K562 (cell line): ENCODE results near the gene AREL1. TPM values are rescaled to one million over a fixed set of nuclear protein-coding genes. Genes with fewer than 3 reads are reported as not detected.

ENCODE experiments used
- BCOR ChIP-seq: fragments of 450-650 bp; IDR thresholded peaks from 2 replicates; pipeline ENCODE4 v1.6.1; 2016
- CBX1 ChIP-seq: sonication (generic); IDR thresholded peaks from 2 replicates; pipeline ENCODE4 v1.6.1; 2016; ENCODE audit warnings: antibody characterized with exemption, low read depth, mild to moderate bottlenecking
- CCAR2 ChIP-seq: fragments of 200-400 bp; formaldehyde crosslinking; IDR thresholded peaks from 2 replicates; pipeline ENCODE4 v1.6.1; 2017; ENCODE audit warnings: mild to moderate bottlenecking, low read depth, low read length
- ETV1 ChIP-seq: fragments of 450-650 bp; conservative IDR thresholded peaks from 2 replicates; pipeline ENCODE4 v1.6.1; 2016; ENCODE audit warnings: missing genetic modification characterization, control low read depth, low read depth, missing compliant biosample characterization
- ID3 ChIP-seq, 2 experiments: fragments of 250-450 bp in 1 of 2; fragments of 450-650 bp in 1 of 2; sonication (Bioruptor Pico) in 1 of 2; IDR thresholded peaks; 2 replicates each; pipeline versions ENCODE4 v1.6.1 to v1.8.0; 2016 to 2021; ENCODE audit warnings: mild to moderate bottlenecking in 2 of 2, moderate library complexity in 2 of 2, missing compliant biosample characterization in 1 of 2, missing genetic modification characterization in 1 of 2
- MEIS2 ChIP-seq: fragments of 450-650 bp; IDR thresholded peaks from 2 replicates; pipeline ENCODE4 v1.6.1; 2014; ENCODE audit warnings: mild to moderate bottlenecking; ENCODE audit not compliant: partially characterized antibody
- NCOR1 ChIP-seq: fragments of 450-650 bp; IDR thresholded peaks from 2 replicates; pipeline ENCODE4 v1.6.1; 2016; ENCODE audit warnings: mild to moderate bottlenecking, moderate library complexity
- NELFE ChIP-seq: IDR thresholded peaks from 2 replicates; pipeline ENCODE4 v1.6.1; 2011; ENCODE audit warnings: mild to moderate bottlenecking; ENCODE audit not compliant: insufficient read depth, insufficient read length
- RBM17 ChIP-seq: fragments of 200-400 bp; formaldehyde crosslinking; IDR thresholded peaks from 2 replicates; pipeline ENCODE4 v1.6.1; 2017; ENCODE audit warnings: low read depth, mild to moderate bottlenecking, low read length, borderline replicate concordance
- RREB1 ChIP-seq: fragments of 250-450 bp; sonication (Bioruptor Pico); IDR thresholded peaks from 2 replicates; pipeline ENCODE4 v1.4.0; 2020
- SAFB2 ChIP-seq: fragments of 200-400 bp; formaldehyde crosslinking; IDR thresholded peaks from 2 replicates; pipeline ENCODE4 v1.6.1; 2018; ENCODE audit warnings: borderline replicate concordance, low read length, low read depth, moderate library complexity; ENCODE audit not compliant: severe bottlenecking
- SOX6 ChIP-seq: fragments of 450-650 bp; IDR thresholded peaks from 2 replicates; pipeline ENCODE4 v1.6.1; 2014; ENCODE audit warnings: mild to moderate bottlenecking
- TEAD4 ChIP-seq, 2 experiments: sonication (generic) in 1 of 2; formaldehyde crosslinking in 1 of 2; IDR thresholded peaks; 2 replicates each; pipeline versions ENCODE4 v1.6.1 to v1.8.0; 2012 to 2022; ENCODE audit warnings: borderline replicate concordance in 1 of 2, inconsistent platforms in 1 of 2, low read length in 1 of 2, mild to moderate bottlenecking in 1 of 2, missing genetic modification reagents in 1 of 2
- USF2 ChIP-seq: sonication (generic); formaldehyde crosslinking; IDR thresholded peaks from 2 replicates; pipeline ENCODE4 v1.5.0; 2020; ENCODE audit warnings: missing genetic modification reagents
- ZBTB2 ChIP-seq: fragments of 450-650 bp; IDR thresholded peaks from 2 replicates; pipeline ENCODE4 v1.6.1; 2016; ENCODE audit warnings: antibody characterized with exemption
- ZNF197 ChIP-seq: fragments of 200-800 bp; sonication (Bioruptor generic); IDR thresholded peaks from 2 replicates; pipeline ENCODE4 v1.6.1; 2016; ENCODE audit warnings: low read depth, missing genetic modification characterization, missing compliant biosample characterization
- ZNF280B ChIP-seq: fragments of 250-450 bp; sonication (Bioruptor Pico); IDR thresholded peaks from 2 replicates; pipeline ENCODE4 v1.5.1; 2021; ENCODE audit warnings: mild to moderate bottlenecking
- ZNF830 ChIP-seq: fragments of 250-450 bp; sonication (Bioruptor Pico); IDR thresholded peaks from 2 replicates; pipeline ENCODE4 v1.5.0; 2021; ENCODE audit warnings: mild to moderate bottlenecking
- ZSCAN32 ChIP-seq: fragments of 450-650 bp; formaldehyde crosslinking; IDR thresholded peaks from 2 replicates; pipeline ENCODE4 v1.4.0; 2020; ENCODE audit warnings: mild to moderate bottlenecking, moderate library complexity
- polyA plus RNA-seq, 8 experiments: library from polyadenylated mRNA; depleted of rRNA in 4 of 8; stranded (reverse) in 5 of 8; unstranded in 3 of 8; fragments of >200 nt; fragmentation: Nextera tagmentation in 2 of 8; fragmentation: Illumina TruSeq in 1 of 8; extraction: Ambion mirVana in 2 of 8; extraction: Trizol in 1 of 8; gene quantifications; 2 replicates each; pipeline versions ENCODE4 v1.2.1 to v1.2.3, GENCODE V29; 2011 to 2014; ENCODE audit warnings: inconsistent platforms in 1 of 8, missing spikeins in 1 of 8
- total RNA-seq, 7 experiments: library from RNA; depleted of rRNA in 6 of 7; stranded (reverse); fragments of >200 nt in 6 of 7; fragmentation: Illumina TruSeq in 2 of 7; extraction: Trizol in 2 of 7; gene quantifications; 2 replicates each; pipeline versions ENCODE4 v1.2.1 to v1.2.3, GENCODE V29; 2011 to 2021; ENCODE audit warnings: low replicate concordance in 1 of 7

AREL1 gene
- total and polyA plus RNA-seq, 9 of the 15 experiments (the other 6 are each of a cell fraction or from before 2014, with no cell fraction given) = 6.0 to 24.8 (median 16.6) TPM

GRCh38 chr14:74710480-74710879, 2.4 kb downstream of the AREL1 start (continued):
- TF ChIP-seq ZBTB2 (no peak), ETV1 (tag) (no peak), TEAD4 (IDR thresholded peaks at IDR 0.05; ENCODE audit: low read length) (peak; percentile 96), TEAD4 (CRISPR knock-in tag; IDR thresholded peaks at IDR 0.05; ENCODE audit: borderline replicate concordance) (no peak), ID3 (CRISPR knock-in tag; IDR thresholded peaks at IDR 0.05) (no peak), ID3 (tag; IDR thresholded peaks at IDR 0.05) (no peak), NCOR1 (peak; percentile 82), NELFE (no peak), ZSCAN32 (CRISPR knock-in tag) (no peak), CCAR2 (no peak), SOX6 (no peak), ZNF280B (CRISPR knock-in tag) (no peak), BCOR (no peak), CBX1 (no peak), ZNF830 (CRISPR knock-in tag) (no peak), MEIS2 (peak; percentile 68), USF2 (no peak), RREB1 (CRISPR knock-in tag) (no peak), RBM17 (no peak), SAFB2 (no peak), ZNF197 (CRISPR knock-in tag) (no peak)
